Stimulated activated CD8-positive, alpha-beta memory T cell treated with anti-CD3 and anti-CD28 coated beads, Interleukin-15, amount 100 ng/mL, for 48 hours (primary cell): Measurements from ENCODE around the gene L3MBTL4.
"Not testable (repeated sequence)": the region's sequence is repeated elsewhere in the genome, so short reads cannot be mapped to it uniquely, and the experiment has no call there.

Experiments used
- DNase-seq, 2 donors: peaks; one replicate each; pipeline ENCODE4 v3.0.0-alpha.2; 2020; ENCODE audit warnings: low read depth in 2 of 2

L3MBTL4 gene

DNA sequence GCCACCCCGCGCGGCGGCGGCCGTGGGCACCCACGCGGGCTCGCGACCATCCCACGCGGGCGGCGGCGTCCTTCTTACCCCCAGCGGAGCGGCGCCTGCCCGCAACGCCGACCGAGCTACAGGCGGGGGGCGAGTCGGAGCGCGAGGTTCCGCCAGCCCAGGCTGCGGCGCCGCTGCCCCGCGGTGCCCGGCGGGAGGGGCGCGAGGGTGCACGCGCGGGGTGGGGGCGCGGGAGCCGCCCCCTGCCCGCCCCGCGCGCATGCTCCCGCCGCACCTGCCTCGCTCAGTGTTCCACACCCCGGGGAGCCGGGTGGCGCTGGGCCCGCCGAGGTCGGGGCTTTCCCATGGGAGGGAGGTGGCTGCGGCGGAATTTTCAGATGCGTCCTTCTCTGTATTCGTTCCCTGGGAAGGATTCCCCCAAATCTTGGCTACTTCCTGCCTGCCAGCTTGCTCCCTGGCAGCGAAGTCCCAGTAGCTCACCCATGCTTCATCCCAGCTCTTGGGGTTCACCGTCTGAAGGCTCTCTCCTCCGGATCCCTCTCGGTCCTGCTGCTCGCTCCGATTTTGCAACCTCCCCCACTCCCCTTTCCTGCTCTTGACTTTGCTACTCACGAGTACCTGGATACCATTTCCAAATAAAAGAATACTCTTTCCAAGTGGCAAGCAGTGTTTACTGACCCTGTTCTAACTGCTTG, at the start of gene L3MBTL4:
TSS of gene L3MBTL4 (minus strand) at position 189 of the 695 bp plus-strand sequence. CDS start 103,286 bp downstream, outside the sequence.
- no peak for DNase-seq

DNA sequence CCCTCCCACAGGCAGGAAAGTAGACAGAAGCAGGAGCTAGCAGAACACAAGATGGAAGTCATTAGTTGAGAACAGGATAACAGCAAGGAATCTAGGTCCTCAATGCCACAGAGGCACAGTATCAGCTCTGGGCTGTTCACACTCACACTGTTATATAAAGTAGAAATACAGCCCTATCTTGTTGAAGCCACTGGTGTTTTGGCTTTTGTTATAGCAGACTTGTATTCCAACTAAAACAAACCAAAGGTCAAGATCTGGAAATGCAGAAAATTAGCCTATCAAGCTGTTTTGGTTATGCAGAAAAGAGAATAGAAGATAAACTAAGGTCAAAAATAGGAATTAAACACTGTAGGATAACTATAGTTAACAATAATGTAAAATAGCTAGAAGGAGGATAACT, 37.5 kb upstream of the L3MBTL4 start:
- DNase-seq, result no peak

DNA sequence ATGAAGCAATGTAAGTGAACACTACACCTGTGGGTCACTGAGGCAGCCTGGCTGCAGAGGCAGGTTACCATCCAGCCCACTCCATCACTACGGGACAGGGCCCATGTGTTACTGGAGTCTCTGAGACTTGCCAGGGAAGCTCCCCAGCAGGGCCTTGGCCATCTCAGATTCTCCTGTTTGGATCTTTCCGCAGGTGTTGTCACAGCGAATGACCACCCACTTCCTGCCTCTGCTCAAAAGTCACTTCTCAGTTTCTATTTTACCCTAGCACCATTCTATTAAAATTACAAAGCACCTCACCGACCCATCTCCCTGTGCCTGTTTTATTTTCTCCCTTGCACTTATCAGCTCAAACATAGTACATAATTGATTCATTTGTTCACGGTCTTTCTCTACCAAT, 34.5 kb upstream of the L3MBTL4 start:
- DNase-seq, result no peak

- DNase-seq, result no peak
These were observed 29.9 kb upstream of the L3MBTL4 start for GRCh38 chr18:6444466-6445228.

GRCh38 chr18:6441200-6441599, 26.5 kb upstream of the L3MBTL4 start:
- no peak for DNase-seq

GRCh38 chr18:6437937-6438818, 23.5 kb upstream of the L3MBTL4 start:
- DNase-seq, result no peak

DNA sequence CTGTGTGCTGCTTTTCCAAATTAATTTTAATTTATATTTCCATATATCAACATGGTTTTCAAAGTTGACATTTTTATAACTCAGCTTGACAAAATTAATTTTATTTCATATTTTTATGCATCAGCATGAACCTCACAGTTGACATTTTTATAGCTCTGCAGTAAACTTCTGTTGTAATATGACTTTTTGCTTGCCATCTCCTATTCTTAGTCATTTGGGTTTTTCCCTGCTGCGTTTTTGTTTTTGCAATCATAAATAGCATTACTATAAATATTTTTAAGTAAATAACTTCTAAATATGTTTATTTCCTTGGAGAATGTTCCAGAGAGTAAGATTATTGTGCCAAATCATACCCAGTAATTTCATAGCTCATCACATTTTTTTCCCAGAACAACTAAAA, 21.0 kb upstream of the L3MBTL4 start:
- DNase-seq, result no peak

- DNase-seq, result no peak
These were observed 20.4 kb upstream of the L3MBTL4 start for GRCh38 chr18:6434987-6435709.

GRCh38 chr18:6434481-6434880, 19.8 kb upstream of the L3MBTL4 start:
- no peak for DNase-seq

DNA sequence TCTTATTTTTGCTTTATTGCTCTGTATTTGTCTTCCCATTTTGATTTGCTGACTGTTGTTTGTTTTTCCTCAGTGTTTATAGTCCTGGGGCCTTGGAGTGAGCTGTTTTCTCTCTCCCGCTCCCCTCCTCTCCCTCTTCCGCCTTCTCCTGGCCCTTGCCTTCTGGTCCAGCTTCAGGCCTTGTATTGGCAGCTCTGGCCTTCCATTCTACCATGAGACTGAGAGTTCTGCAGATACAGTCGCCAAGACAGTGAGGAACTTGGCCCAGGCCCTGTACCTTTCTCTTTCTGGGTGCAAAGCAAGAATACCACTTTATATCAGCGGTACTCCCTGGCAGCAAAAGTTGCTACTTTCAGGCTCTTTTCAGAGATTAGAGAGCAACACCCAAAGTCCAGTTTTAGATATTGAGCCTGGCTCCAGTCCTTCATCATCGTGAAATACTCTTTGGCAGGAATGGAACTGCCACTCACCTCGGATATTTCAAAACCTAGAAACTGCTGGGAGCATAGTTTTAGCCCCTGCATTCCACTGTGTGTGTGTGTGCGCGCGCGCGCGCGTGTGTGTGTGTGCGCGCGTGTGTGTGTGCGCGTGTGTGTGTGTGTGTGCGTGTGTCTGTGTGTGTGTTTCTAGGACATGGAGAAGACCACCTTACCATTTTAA, 17.1 kb upstream of the L3MBTL4 start:
- DNase-seq, result no peak

DNA sequence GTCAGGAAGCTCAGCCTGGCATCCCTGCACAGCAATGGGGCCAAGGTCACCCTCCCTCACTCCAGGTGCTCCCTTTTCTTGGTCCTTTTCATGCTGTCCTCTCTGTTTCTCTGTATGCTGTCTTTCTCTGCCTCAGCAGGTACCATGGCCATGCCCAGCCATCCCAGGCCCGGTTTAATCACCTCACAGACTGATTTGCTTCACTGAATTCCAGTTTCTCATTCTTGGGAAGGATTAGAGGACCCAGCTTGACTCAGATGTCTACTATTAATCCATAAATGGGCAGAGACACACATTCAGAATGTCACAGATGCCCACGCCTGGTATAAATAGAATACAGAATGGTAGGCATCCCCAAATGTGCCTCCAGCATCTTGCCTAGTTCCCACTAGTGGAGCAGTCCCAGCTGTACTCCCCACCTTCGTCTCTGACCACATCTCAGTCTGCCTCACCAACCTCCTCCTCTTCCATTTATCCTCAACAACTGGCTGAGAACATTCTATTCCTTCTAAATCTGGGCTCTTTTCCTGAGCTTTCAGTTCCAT, 14.2 kb upstream of the L3MBTL4 start:
- DNase-seq, result no peak

- DNase-seq, result no peak
These were observed 12.6 kb upstream of the L3MBTL4 start for GRCh38 chr18:6427286-6427685.

DNA sequence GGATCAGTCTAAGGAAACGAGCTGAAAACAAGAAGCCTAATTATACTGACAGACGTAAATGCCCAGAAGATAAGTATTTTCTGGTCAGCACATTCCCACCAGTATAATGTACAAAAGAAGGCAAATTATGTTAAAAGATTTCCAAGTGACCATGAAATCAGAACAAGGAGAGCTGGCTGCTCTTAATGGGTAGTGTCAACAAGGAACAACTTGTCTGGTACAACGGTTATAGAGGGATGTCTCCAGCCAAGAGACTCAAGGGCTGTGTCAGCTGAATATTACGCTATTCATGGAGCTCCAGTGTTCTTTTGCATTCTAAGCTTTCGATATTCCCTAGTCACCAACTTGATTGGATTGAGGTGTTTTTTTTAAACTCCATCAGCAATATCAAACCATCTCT, 8.6 kb upstream of the L3MBTL4 start:
- DNase-seq, result no peak

- peak; percentile 7 to 18 for DNase-seq
These were observed 491 bp downstream of the L3MBTL4 start for GRCh38 chr18:6414118-6414722.

DNA sequence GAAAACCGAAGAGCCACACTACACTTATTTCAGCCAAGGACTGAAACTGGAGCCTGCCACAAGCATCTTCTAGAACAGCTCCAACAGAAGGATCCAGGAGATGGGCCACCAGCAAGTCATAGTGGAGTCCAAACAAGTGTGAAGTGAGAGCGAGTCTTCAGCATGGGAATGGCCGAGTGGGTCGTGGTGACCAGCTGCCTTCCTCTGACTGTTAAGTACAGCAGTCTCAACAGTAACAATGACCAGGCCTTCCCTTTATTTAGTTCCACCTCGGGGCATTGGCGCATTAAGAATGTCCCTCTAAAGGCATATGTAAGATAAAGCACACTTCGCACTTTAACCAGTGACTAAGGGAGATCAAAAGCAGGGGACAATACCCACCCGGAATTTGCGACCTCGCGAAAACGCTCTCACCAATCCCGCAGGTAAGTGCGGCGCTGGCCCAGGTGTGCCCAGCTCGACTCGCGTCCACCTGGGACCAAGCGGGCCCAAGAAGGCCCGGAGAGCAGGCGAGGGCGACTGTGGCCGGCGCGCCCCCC, 1.1 kb downstream of the L3MBTL4 start:
- DNase-seq, result no peak

GRCh38 chr18:6412933-6413472, 1.7 kb downstream of the L3MBTL4 start:
- no peak for DNase-seq

DNA sequence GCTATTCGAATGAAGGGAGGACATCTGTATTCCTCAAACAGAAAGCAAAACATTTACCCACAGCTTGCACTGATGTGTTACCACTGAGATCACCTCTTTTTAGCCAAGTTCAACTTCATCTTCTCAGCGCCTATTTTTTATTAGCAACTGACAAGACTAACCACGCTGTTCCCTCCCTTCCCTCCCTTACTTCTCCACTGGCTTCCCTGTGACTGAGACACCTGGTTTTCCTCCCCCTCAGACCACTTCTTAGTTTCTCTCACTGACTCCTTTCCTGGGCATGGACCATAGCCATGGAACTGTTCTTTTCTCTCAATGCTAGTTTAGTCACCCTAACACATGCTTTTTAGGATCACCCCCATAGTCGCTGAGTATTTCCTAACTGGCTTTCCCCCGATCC, 3.3 kb downstream of the L3MBTL4 start:
- DNase-seq, result no peak

DNA sequence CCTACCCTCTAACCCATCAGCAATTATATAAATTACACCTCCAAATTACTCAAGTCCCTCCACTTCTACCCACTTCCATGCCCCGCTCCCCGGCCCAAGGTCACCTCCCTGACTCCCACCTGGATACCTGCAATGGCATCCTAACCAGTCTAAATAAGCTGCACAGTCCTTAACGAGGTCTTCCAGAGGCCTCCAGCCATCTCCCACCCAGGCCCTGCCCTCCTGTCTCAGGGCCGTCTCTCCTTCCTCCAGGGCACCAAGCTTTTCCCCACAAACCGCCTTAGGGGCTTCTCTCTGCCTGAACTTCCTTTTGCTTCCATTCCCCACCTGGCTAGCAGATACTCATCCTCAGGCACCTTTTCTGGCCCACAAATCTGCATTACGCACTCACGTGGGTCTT, 4.8 kb downstream of the L3MBTL4 start:
- DNase-seq, result no peak

DNA sequence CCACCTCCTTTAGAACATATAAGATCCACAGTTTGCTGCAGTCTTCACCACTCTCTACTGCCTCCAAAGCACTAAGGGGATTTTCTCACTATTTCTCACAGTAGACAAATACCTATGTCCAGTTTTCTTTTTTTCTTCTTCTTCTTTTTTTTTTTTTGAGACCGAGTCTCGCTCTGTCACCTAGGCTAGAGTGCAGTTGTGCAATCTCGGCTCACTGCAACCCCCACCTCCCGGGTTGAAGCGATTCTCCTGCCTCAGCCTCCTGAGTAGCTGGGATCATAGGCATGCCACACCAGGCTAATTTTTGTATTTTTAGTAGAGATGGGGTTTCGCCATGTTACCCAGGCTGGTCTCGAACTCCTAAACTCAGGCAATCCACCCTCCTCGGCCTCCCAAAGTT, 6.2 kb downstream of the L3MBTL4 start:
- not testable (repeated sequence) for DNase-seq
